Chondrocyte (in vitro differentiated cells): Measurements from ENCODE around the gene SYNCRIP. TPM values are rescaled to one million over a fixed set of nuclear protein-coding genes. Genes with fewer than 3 reads are reported as not detected.

Source experiments
- DNase-seq: peaks from one replicate; pipeline ENCODE4 v3.0.0; 2021; ENCODE audit warnings: mixed read lengths, low spot score
- H3K27ac Mint-ChIP-seq: one replicate; pipeline ENCODE4 v1.8.0; 2021; ENCODE audit warnings: mild to moderate bottlenecking, moderate library complexity, mixed read lengths; ENCODE audit not compliant: unreplicated experiment
- H3K27me3 Mint-ChIP-seq: 2 replicates; pipeline ENCODE4 v1.8.0; 2021; ENCODE audit warnings: low read depth, mixed read lengths
- H3K36me3 Mint-ChIP-seq: 2 replicates; pipeline ENCODE4 v1.8.0; 2021; ENCODE audit warnings: low read depth, mixed read lengths
- H3K4me1 Mint-ChIP-seq: 2 replicates; pipeline ENCODE4 v1.8.0; 2021; ENCODE audit warnings: low read depth, mild to moderate bottlenecking, mixed read lengths
- H3K4me3 Mint-ChIP-seq: one replicate; pipeline ENCODE4 v1.8.0; 2021; ENCODE audit warnings: mild to moderate bottlenecking, moderate library complexity, mixed read lengths; ENCODE audit not compliant: unreplicated experiment
- H3K9me3 Mint-ChIP-seq: 2 replicates; pipeline ENCODE4 v1.8.0; 2021; ENCODE audit warnings: low read depth, mixed read lengths
- total RNA-seq: library from RNA; stranded (reverse); gene quantifications from 3 replicates; pipeline ENCODE4 v1.2.1, GENCODE V29; 2021
- TF ChIP-seq, protein P1 (sequence below): fragments of 200-600 bp; sonication (generic); IDR thresholded peaks from 2 replicates; pipeline ENCODE4 v1.5.0; 2021; ENCODE audit warnings: antibody characterized with exemption, mild to moderate bottlenecking, moderate library complexity

The SYNCRIP gene
- total RNA-seq, 1 donor from 2014 or later: 90.5 TPM

DNA sequence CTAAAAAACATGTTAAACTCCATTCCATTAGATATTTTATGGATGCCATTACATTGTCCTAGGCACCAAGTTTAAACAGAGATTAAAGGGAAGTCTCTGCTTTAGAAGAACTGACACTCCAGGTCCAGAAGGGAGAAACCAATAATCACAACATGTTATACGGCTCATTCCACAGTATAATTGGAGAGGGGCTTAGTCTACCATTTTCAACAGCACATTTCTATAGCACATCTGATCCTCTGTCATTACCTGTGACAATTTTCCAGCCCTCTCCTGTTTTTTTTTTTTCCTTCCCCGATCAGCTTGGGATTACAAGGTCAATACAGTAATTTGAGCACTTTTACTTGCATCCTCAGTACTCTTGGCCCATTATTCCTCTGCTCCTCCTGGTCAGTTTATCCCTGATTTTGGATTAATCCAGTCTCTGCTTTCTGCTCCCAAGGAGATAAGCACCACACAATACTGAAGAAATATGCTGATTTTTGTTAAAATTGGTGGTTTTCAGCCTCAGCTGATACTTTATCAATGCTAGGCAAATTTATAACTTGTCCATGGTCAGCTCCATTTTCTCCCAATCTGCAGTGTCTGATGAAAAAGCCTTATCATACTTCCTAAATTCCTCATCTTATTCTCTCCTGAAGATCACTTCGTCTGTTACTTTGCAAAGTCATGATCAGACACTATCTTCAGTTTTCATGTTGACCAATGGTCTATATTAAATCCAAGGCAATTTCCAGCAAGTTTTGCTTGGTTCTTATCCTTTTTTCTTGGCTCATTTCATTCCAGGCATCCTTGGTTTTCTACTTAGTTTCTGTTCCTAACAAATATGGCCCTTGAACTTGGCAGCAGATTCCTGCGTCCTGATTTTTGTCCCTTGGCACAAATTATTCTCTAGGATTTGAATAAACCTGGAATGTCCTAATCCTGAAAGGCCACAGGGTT lies 30.8 kb upstream of the SYNCRIP start:
- peaks cover 21% of the 10 kb centered on the region for H3K36me3 Mint-ChIP-seq
- no peaks in the 10 kb centered on the region for H3K9me3 Mint-ChIP-seq
- H3K4me3 Mint-ChIP-seq: no peak overlapping the region

DNA sequence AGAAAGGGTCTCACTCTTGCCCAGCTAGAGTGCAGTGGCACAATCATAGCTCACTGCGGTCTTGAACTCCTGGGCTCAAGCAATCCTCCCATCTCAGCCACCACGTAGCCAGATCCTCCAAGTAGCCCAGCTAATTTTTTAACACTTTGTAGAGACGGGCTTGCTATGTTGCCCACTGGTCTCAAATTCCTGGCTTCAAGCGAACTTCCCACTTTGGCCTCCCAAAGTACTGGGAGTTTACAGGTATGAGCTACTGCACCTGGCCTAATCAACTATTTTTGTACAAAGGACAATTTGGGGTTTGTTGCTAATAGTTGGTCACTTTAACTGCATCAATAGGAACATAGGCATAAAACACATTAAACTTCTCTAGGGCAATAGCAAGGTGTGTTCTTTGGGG lies 29.9 kb upstream of the SYNCRIP start:
- DNase-seq: no peak
- Mint-ChIP-seq H3K9me3 (no peaks in the 10 kb centered on the region), H3K4me1 (peaks cover 54% of the 10 kb centered on the region), H3K27ac (no peak overlapping the region), H3K4me3 (no peak overlapping the region), H3K36me3 (peaks cover 17% of the 10 kb centered on the region), H3K27me3 (no peaks in the 10 kb centered on the region)
- TF ChIP-seq, protein P1, sequence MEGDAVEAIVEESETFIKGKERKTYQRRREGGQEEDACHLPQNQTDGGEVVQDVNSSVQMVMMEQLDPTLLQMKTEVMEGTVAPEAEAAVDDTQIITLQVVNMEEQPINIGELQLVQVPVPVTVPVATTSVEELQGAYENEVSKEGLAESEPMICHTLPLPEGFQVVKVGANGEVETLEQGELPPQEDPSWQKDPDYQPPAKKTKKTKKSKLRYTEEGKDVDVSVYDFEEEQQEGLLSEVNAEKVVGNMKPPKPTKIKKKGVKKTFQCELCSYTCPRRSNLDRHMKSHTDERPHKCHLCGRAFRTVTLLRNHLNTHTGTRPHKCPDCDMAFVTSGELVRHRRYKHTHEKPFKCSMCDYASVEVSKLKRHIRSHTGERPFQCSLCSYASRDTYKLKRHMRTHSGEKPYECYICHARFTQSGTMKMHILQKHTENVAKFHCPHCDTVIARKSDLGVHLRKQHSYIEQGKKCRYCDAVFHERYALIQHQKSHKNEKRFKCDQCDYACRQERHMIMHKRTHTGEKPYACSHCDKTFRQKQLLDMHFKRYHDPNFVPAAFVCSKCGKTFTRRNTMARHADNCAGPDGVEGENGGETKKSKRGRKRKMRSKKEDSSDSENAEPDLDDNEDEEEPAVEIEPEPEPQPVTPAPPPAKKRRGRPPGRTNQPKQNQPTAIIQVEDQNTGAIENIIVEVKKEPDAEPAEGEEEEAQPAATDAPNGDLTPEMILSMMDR: no peak

More for the DNA sequence above, 30.8 kb upstream of the SYNCRIP start:
- peak overlapping the region; percentile 29 for H3K27ac Mint-ChIP-seq
- TF ChIP-seq, protein P1: no peak
- H3K27me3 Mint-ChIP-seq: no peaks in the 10 kb centered on the region
- peaks cover 54% of the 10 kb centered on the region for H3K4me1 Mint-ChIP-seq
- no peak for DNase-seq

DNA sequence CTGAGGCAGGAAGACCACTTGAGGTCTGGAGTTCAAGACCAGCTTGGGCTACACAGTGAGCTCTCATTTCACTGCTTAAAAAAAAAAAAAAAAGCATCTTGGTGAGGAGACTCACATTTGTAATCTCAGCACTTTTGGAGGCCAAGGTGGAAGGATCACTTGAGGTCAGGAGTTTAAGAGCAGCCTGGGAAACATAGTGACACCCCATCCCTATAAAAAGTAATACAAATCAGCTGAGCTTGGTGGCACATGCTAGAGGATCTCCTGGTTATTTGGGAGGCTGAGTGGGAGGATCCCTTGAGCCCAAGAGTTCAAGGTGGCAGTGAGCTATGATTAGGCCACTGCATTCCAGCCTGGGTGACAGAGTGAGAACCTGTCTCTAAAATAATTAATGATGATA lies 29.4 kb upstream of the SYNCRIP start:
- H3K9me3 Mint-ChIP-seq: no peaks in the 10 kb centered on the region
- peaks cover 14% of the 10 kb centered on the region for H3K36me3 Mint-ChIP-seq
- H3K4me1 Mint-ChIP-seq: peaks cover 54% of the 10 kb centered on the region
- H3K27me3 Mint-ChIP-seq: no peaks in the 10 kb centered on the region
- no peak overlapping the region for H3K4me3 Mint-ChIP-seq
- TF ChIP-seq, protein P1: no peak
- H3K27ac Mint-ChIP-seq: peak overlapping the region; percentile 49
- DNase-seq: no peak

DNA sequence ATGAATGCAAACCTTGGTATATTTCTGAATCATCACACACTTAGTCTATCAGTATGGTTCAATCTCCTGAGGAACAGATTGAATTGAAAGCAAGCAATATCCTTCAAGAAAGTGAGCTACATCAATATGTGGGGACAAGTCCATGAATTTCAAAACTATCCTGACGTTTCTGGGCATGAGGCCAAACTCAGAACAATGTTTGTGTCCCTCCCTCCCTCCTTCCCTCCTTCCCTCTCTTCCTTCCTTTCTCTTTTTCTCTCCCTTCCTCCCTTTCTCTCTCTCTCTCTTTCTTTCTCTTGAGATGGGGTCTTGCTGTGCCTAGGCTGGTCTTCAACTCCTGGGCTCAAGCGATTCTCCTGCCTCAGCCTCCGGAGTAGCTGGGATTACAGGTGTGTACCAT lies 27.9 kb upstream of the SYNCRIP start:
- Mint-ChIP-seq H3K4me1 (peaks cover 41% of the 10 kb centered on the region), H3K9me3 (no peaks in the 10 kb centered on the region), H3K36me3 (peaks cover 7% of the 10 kb centered on the region), H3K4me3 (no peak overlapping the region), H3K27ac (peak overlapping the region; percentile 88), H3K27me3 (no peaks in the 10 kb centered on the region)
- TF ChIP-seq, protein P1: no peak
- DNase-seq: no peak

DNA sequence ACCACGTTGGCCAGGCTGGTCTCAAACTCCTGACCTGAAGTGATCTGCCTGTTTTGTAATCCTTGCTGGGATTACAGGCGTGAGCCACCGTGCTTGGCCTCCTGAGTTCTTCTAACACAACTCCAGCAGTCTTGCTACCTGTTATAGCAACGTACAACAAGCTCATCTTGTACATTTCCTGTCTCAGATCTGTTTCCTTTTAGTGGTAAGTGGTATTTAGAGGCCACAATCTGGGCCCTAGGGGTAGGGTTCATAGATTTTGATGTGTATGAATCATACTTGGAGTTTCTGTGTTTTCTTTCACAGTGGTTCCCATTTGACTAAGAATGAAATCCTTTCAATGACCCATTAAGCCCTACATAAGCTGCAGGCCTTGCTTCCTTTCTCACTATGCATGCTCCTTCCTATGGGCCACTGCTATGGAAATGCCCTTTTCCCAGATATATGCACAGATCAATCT lies 27.1 kb upstream of the SYNCRIP start:
- peaks cover 33% of the 10 kb centered on the region for H3K4me1 Mint-ChIP-seq
- no peak overlapping the region for H3K4me3 Mint-ChIP-seq
- no peak for DNase-seq
- TF ChIP-seq, protein P1: no peak
- peak overlapping the region; percentile 25 for H3K27ac Mint-ChIP-seq
- no peaks in the 10 kb centered on the region for H3K27me3 Mint-ChIP-seq
- peaks cover 4% of the 10 kb centered on the region for H3K36me3 Mint-ChIP-seq
- no peaks in the 10 kb centered on the region for H3K9me3 Mint-ChIP-seq
